WTC11 (cell line): Measurements from ENCODE around the gene LRSAM1.

Experiments used
- CREB1 ChIP-seq: sonication (generic); formaldehyde crosslinking; IDR thresholded peaks from 2 replicates; pipeline ENCODE4 v1.8.0; 2023; ENCODE audit warnings: mild to moderate bottlenecking, missing genetic modification reagents
- CREM ChIP-seq: sonication (generic); formaldehyde crosslinking; IDR thresholded peaks from 2 replicates; pipeline ENCODE4 v1.8.1; 2022; ENCODE audit warnings: mild to moderate bottlenecking, missing genetic modification reagents, moderate library complexity
- ESRRA ChIP-seq: sonication (generic); formaldehyde crosslinking; IDR thresholded peaks from 2 replicates; pipeline ENCODE4 v1.8.1; 2022; ENCODE audit warnings: mild to moderate bottlenecking, missing genetic modification reagents, borderline replicate concordance
- FOXJ3 ChIP-seq: sonication (generic); formaldehyde crosslinking; IDR thresholded peaks from 2 replicates; pipeline ENCODE4 v1.9.0; 2021; ENCODE audit warnings: missing genetic modification reagents, mild to moderate bottlenecking, borderline replicate concordance
- RELA ChIP-seq: sonication (generic); formaldehyde crosslinking; IDR thresholded peaks from 2 replicates; pipeline ENCODE4 v1.8.1; 2022; ENCODE audit warnings: missing genetic modification reagents, mild to moderate bottlenecking, borderline replicate concordance
- TEAD1 ChIP-seq: sonication (generic); formaldehyde crosslinking; IDR thresholded peaks from 2 replicates; pipeline ENCODE4 v1.8.0; 2022; ENCODE audit warnings: mild to moderate bottlenecking, missing genetic modification reagents
- ZNF121 ChIP-seq: sonication (generic); formaldehyde crosslinking; IDR thresholded peaks from 2 replicates; pipeline ENCODE4 v1.8.0; 2023; ENCODE audit warnings: missing genetic modification reagents
- ZNF423 ChIP-seq: fragments of 250-450 bp; sonication (Bioruptor Pico); IDR thresholded peaks from 2 replicates; pipeline ENCODE4 v2.1.2; 2022; ENCODE audit warnings: mild to moderate bottlenecking, moderate library complexity
- TF ChIP-seq, protein P1 (sequence below): fragments of 200-600 bp; IDR thresholded peaks from 2 replicates; pipeline ENCODE4 v1.8.0; 2022; ENCODE audit warnings: antibody characterized with exemption
- TF ChIP-seq, protein P2 (sequence below): sonication (generic); formaldehyde crosslinking; IDR thresholded peaks from 2 replicates; pipeline ENCODE4 v1.8.0; 2022; ENCODE audit warnings: mild to moderate bottlenecking, missing genetic modification reagents
- TF ChIP-seq, protein P3 (sequence below): sonication (generic); formaldehyde crosslinking; conservative IDR thresholded peaks from 2 replicates; pipeline ENCODE4 v1.8.1; 2022; ENCODE audit warnings: mild to moderate bottlenecking, missing genetic modification reagents
- TF ChIP-seq, protein P4 (sequence below): sonication (generic); formaldehyde crosslinking; IDR thresholded peaks from 2 replicates; pipeline ENCODE4 v1.8.1; 2022; ENCODE audit warnings: low read depth, mild to moderate bottlenecking, moderate library complexity, missing genetic modification reagents, borderline replicate concordance
- TF ChIP-seq, protein P5 (sequence below): sonication (generic); formaldehyde crosslinking; IDR thresholded peaks from 2 replicates; pipeline ENCODE4 v1.8.1; 2023; ENCODE audit warnings: mild to moderate bottlenecking, missing genetic modification reagents
- TF ChIP-seq, protein P6 (sequence below): sonication (generic); formaldehyde crosslinking; IDR thresholded peaks from 2 replicates; pipeline ENCODE4 v1.8.1; 2022; ENCODE audit warnings: mild to moderate bottlenecking, moderate library complexity, missing genetic modification reagents

DNA sequence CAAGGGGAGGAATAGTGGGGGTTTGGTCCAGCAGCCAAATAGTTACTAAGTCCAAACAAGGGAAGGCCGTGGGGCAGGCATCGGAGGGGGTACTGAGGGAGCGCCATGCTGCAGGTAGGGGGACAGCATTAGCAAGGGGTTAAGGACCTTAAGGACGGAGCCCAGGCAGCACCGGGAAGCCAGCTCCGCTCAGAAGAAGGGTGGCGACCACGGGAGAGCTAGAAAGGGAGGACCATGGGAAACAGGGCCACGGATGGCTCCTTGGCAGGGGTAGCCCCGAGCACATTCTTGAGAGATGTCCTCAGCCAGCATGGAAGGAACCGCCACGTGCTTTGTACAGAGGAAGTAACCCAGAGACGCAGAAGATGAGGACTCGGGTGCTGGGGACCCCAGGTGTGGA is 84.5 kb downstream of the LRSAM1 start:
- TF ChIP-seq, protein P1, sequence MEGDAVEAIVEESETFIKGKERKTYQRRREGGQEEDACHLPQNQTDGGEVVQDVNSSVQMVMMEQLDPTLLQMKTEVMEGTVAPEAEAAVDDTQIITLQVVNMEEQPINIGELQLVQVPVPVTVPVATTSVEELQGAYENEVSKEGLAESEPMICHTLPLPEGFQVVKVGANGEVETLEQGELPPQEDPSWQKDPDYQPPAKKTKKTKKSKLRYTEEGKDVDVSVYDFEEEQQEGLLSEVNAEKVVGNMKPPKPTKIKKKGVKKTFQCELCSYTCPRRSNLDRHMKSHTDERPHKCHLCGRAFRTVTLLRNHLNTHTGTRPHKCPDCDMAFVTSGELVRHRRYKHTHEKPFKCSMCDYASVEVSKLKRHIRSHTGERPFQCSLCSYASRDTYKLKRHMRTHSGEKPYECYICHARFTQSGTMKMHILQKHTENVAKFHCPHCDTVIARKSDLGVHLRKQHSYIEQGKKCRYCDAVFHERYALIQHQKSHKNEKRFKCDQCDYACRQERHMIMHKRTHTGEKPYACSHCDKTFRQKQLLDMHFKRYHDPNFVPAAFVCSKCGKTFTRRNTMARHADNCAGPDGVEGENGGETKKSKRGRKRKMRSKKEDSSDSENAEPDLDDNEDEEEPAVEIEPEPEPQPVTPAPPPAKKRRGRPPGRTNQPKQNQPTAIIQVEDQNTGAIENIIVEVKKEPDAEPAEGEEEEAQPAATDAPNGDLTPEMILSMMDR, result no peak
- TF ChIP-seq, protein P2, sequence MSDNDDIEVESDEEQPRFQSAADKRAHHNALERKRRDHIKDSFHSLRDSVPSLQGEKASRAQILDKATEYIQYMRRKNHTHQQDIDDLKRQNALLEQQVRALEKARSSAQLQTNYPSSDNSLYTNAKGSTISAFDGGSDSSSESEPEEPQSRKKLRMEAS (CRISPR knock-in tag), result no peak
- TF ChIP-seq, protein P3, sequence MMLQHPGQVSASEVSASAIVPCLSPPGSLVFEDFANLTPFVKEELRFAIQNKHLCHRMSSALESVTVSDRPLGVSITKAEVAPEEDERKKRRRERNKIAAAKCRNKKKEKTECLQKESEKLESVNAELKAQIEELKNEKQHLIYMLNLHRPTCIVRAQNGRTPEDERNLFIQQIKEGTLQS, result no peak
- TF ChIP-seq ZNF423 (CRISPR knock-in tag) (no peak), CREM (no peak), TEAD1 (CRISPR knock-in tag) (no peak), ZNF121 (no peak), RELA (CRISPR knock-in tag) (no peak), CREB1 (no peak), FOXJ3 (CRISPR knock-in tag) (no peak), ESRRA (CRISPR knock-in tag) (no peak)
- TF ChIP-seq, protein P4, sequence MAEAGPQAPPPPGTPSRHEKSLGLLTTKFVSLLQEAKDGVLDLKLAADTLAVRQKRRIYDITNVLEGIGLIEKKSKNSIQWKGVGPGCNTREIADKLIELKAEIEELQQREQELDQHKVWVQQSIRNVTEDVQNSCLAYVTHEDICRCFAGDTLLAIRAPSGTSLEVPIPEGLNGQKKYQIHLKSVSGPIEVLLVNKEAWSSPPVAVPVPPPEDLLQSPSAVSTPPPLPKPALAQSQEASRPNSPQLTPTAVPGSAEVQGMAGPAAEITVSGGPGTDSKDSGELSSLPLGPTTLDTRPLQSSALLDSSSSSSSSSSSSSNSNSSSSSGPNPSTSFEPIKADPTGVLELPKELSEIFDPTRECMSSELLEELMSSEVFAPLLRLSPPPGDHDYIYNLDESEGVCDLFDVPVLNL (CRISPR knock-in tag), result no peak
- TF ChIP-seq, protein P5, sequence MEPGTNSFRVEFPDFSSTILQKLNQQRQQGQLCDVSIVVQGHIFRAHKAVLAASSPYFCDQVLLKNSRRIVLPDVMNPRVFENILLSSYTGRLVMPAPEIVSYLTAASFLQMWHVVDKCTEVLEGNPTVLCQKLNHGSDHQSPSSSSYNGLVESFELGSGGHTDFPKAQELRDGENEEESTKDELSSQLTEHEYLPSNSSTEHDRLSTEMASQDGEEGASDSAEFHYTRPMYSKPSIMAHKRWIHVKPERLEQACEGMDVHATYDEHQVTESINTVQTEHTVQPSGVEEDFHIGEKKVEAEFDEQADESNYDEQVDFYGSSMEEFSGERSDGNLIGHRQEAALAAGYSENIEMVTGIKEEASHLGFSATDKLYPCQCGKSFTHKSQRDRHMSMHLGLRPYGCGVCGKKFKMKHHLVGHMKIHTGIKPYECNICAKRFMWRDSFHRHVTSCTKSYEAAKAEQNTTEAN (CRISPR knock-in tag), result no peak
- TF ChIP-seq, protein P6, sequence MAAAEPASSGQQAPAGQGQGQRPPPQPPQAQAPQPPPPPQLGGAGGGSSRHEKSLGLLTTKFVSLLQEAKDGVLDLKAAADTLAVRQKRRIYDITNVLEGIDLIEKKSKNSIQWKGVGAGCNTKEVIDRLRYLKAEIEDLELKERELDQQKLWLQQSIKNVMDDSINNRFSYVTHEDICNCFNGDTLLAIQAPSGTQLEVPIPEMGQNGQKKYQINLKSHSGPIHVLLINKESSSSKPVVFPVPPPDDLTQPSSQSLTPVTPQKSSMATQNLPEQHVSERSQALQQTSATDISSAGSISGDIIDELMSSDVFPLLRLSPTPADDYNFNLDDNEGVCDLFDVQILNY (CRISPR knock-in tag), result no peak
